ENCODE results near the gene STAT1.

- TF ChIP-seq CTCF (conservative IDR thresholded peaks at IDR 0.05 in 1 of 2, IDR thresholded peaks at IDR 0.05 in 1 of 2; ENCODE audit: low read depth in 1 of 2, low read length in 2 of 2) (no peak), EZH2 (IDR thresholded peaks at IDR 0.05; ENCODE audit: low read length, missing control alignments) (no peak)
Measured at GRCh38 chr2:191012346-191012745, 1.6 kb downstream of the STAT1 start.
